Astrocyte (in vitro differentiated cells and primary cell): ENCODE measurements around the gene IDH3A.

Source experiments
- EZH2 ChIP-seq: IDR thresholded peaks from 2 replicates; pipeline ENCODE4 v1.6.1; 2012; ENCODE audit warnings: mild to moderate bottlenecking, low read length, inconsistent platforms; ENCODE audit not compliant: insufficient read depth
- TF ChIP-seq, protein P1 (sequence below): IDR thresholded peaks from 2 replicates; pipeline ENCODE4 v1.5.1; 2011; ENCODE audit warnings: low read depth, mild to moderate bottlenecking, inconsistent platforms, low read length, moderate library complexity; ENCODE audit not compliant: insufficient read depth

- no peak for TF ChIP-seq EZH2
- TF ChIP-seq, protein P1, sequence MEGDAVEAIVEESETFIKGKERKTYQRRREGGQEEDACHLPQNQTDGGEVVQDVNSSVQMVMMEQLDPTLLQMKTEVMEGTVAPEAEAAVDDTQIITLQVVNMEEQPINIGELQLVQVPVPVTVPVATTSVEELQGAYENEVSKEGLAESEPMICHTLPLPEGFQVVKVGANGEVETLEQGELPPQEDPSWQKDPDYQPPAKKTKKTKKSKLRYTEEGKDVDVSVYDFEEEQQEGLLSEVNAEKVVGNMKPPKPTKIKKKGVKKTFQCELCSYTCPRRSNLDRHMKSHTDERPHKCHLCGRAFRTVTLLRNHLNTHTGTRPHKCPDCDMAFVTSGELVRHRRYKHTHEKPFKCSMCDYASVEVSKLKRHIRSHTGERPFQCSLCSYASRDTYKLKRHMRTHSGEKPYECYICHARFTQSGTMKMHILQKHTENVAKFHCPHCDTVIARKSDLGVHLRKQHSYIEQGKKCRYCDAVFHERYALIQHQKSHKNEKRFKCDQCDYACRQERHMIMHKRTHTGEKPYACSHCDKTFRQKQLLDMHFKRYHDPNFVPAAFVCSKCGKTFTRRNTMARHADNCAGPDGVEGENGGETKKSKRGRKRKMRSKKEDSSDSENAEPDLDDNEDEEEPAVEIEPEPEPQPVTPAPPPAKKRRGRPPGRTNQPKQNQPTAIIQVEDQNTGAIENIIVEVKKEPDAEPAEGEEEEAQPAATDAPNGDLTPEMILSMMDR: no peak
Measured at GRCh38 chr15:78209646-78210348, 60.6 kb downstream of the IDH3A start.
